Measurements from ENCODE around the gene CTNNBIP1.
A peak's percentile ranks its signal among the peaks of the same experiment; 100 is the strongest.

Gene CTNNBIP1

GRCh38 chr1:9824702-9825089 lies 85.4 kb downstream of the CTNNBIP1 start:
- H3K4me3 ChIP-seq (ENCODE audit: control insufficient read depth, low read depth, low read length): peak overlapping the region; percentile 50; the same call in 1 of the 2 replicates
- TF ChIP-seq CTCF (IDR thresholded peaks at IDR 0.05; ENCODE audit: control insufficient read depth, insufficient read depth, low read depth, low read length, missing control alignments): no peak
- DNase-seq (ENCODE audit: low read depth): no peak

DNA sequence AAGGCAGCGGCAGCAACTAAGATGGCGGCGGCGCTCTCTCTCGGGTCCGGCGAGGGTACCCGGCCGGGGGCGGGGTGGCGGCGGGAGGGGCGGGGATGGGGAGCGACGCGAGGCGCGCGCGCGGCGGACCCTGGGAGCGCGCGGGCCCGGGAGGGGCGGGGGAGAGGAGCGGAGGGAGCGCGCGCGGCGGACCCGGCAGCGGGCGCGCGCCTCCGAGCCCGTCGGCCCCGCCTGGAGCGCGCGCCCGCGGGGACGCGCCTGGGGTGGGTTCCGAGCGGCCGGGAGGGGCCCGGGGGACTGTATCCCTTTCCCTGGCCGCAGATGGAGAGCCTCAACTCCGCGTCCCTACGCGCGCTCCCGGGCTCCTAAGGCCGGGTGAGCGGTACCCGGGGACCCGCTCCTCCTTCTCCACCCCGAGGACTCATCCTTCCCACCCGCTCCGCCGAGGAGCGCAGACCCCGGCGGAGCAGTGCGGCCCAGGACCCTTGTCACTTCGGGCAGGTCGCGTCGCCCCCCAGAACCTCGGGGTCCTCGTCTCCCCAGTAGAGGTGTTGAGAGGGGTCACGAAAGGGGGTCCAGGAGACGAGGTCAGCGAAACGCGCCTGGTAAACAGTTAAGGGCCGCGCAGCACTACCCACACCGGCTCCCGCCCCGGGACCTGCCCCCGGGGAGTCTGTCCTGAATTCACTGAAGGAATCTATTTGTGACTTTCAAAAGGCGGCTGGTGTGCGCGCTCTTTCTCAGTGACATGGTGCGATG lies 85.9 kb downstream of the CTNNBIP1 start, which contains the start of gene CLSTN1:
TSS of gene CLSTN1 (minus strand) at position 23 of the 759 bp plus-strand sequence. CDS start 232 bp downstream, outside the sequence.
- H3K4me3 ChIP-seq (ENCODE audit: control insufficient read depth, low read depth, low read length): peak within 1 kb of the TSS; percentile 66
- no peak for DNase-seq (ENCODE audit: low read depth)

DNA sequence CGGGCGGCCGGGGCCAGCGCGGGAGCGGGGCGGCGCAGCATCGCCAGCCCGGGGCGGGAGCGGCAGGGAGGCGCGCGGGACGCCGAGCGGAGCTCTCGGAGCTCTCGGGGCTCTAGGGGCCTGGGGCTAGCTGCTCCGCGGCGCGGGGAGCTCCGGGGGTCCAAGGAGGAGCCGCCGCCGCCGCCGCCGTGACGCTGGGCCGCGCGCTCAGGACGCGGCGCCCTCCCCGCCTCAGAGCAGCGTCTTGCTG lies 86.5 kb downstream of the CTNNBIP1 start:
- no peak for TF ChIP-seq CTCF (IDR thresholded peaks at IDR 0.05; ENCODE audit: control insufficient read depth, insufficient read depth, low read depth, low read length, missing control alignments)
- no peak for DNase-seq (ENCODE audit: low read depth)
- peak overlapping the region; percentile 66 for H3K4me3 ChIP-seq (ENCODE audit: control insufficient read depth, low read depth, low read length)

More for the DNA sequence above, 85.9 kb downstream of the CTNNBIP1 start, which contains the start of gene CLSTN1:
- no peak for TF ChIP-seq CTCF (IDR thresholded peaks at IDR 0.05; ENCODE audit: control insufficient read depth, insufficient read depth, low read depth, low read length, missing control alignments)

DNA sequence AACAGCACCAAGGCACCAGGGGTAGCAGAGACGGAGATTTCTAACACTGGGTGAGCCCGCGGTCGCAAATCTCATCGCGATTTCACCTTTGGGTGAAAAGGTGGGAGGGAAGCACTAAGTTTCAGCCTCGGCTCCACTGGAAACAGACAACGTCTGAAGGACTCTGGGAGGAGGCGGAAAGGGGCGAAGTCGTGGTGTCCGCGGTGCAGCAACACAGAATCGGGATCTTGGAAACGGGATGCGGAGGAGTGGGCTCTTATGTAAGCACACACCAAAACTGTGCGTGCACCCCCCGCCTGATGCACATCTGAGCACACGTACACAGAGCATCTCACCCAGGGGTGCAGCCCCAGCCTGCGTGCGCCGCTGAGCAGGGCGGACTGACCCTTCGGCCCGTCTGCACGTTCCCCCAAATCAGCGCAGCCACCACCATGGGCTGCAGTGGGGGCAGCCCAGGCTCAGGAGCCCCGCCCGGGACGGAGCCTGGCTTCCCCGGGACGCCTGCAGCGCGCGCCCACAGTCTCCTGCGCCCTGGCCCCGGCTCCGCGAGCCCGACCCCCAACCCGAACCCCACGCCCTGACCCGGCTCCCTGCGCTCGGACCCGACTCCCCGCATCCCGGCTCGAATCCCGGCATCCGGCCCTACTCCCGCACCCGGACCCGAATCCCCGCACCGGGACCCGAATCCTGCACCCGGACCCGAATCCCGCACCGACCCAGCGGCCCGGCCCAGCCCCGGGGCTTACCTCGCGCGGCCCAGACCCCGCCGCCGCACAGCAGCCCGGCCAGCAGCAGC lies 87.0 kb downstream of the CTNNBIP1 start:
- H3K4me3 ChIP-seq (ENCODE audit: control insufficient read depth, low read depth, low read length): peak overlapping the region; percentile 66
- no peak for TF ChIP-seq CTCF (IDR thresholded peaks at IDR 0.05; ENCODE audit: control insufficient read depth, insufficient read depth, low read depth, low read length, missing control alignments)
- no peak for DNase-seq (ENCODE audit: low read depth)

GRCh38 chr1:9822490-9822889 lies 87.6 kb downstream of the CTNNBIP1 start:
- DNase-seq (ENCODE audit: low read depth): no peak
- H3K4me3 ChIP-seq (ENCODE audit: control insufficient read depth, low read depth, low read length): peak overlapping the region; percentile 66
- TF ChIP-seq CTCF (IDR thresholded peaks at IDR 0.05; ENCODE audit: control insufficient read depth, insufficient read depth, low read depth, low read length, missing control alignments): no peak

GRCh38 chr1:9821710-9822109 lies 88.4 kb downstream of the CTNNBIP1 start:
- DNase-seq (ENCODE audit: low read depth): no peak
- no peak for TF ChIP-seq CTCF (IDR thresholded peaks at IDR 0.05; ENCODE audit: control insufficient read depth, insufficient read depth, low read depth, low read length, missing control alignments)
- no peak overlapping the region for H3K4me3 ChIP-seq (ENCODE audit: control insufficient read depth, low read depth, low read length)

Data from AG09309 (cell line).